NCI-H446 treated with DMSO at 0.1 percent for 48 hours (cell line): ENCODE measurements around the gene CCDC106.

Source experiments
- DNase-seq: peaks from one replicate; lab custom pipeline; 2025; lab: John Stamatoyannopoulos, UW

The CCDC106 gene

DNA sequence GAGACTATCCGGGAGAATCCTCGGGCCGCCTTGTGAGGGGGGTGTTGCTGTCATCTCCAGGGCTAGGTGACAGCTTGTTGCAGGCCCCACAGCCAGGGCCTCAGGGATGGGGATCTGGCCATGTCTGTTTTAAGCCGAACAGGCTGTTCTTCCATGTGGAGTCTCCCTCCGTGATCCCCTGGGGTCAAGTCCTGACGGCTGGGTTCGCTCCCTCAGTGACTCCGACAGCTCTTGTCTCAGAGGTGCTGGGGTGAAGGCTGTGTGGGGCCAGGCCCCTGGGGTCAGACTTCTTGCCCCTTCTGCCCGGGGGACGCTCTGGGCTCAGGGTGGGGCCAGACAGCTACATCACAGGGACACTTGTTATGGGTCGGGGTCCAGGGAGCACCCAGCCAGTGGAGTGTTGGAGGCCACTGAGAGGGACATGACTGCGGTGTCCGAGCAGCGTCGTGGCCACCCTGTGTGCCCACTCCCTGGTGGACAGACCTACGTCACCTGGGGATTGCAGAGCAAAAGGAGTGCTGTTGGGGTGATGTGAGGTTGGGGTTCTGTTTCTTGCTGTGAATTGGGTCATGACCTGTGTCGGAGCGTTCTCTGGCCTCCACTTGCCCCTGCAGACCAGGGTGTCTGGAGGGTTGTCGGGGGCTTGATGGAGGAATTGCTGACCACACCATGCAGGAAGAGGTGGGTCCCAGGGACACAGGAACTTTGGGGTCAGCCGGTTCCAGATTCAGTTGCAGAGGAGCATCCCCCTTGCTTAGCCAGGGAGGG, 48.5 kb downstream of the CCDC106 start:
- DNase-seq: no peak

DNA sequence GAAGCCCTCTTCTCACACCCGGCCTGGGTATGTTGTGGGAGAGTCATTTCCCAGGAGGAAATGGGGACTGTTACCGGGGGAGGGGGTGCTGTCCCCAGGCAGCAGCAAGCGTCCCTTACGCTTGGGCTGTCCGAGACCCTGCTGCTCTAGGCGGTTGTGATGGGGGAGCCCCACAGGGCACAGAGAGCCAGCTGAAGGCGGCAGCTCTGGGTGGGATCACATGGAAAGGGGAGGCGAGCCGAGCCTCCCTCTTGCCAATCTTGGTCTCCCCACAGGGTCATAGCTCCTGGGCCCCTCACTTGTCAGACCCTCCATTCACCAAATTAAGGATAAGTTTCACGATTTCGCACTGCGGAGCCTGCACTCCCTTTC, 49.0 kb downstream of the CCDC106 start:
- DNase-seq: no peak

DNA sequence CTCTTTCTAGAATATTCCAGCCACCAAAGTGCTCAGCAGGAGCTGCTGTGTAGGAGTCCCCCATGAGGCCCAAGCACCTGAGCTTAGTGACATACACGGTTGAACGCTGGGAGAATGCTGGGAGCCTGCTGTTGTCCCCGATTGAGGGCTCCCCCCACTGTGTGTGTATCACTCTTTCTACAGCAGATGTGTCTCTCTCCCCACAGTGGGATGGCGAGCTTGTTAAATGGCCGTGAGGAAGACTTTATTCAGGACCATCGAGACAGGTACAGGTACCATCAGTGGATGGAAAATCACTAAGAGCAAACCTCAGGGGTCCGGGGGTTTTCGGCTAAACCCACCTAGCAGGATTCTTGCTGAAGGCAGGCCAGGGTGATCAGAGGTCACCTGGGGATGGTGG, 49.7 kb downstream of the CCDC106 start:
- DNase-seq: no peak

DNA sequence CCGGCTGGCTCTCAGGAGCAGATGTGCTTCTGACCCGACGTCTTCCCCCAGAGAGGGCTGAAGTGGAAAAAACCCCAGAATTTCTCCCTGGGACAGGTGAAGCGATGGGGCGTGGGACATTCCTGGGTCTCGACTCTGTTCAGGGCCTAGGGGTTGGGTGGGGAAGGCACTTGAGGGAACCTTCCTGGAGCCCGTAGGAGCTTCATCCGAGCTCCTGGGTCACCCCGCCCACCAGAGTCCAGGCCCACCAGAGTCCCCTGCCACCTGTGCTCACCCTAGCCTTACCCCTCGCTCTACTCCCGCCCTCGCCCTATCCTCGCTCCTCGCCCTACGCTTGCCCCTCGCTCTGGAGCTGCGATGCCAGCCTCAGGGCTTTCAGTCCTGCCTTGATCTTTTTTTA, 50.2 kb downstream of the CCDC106 start:
- DNase-seq: no peak

DNA sequence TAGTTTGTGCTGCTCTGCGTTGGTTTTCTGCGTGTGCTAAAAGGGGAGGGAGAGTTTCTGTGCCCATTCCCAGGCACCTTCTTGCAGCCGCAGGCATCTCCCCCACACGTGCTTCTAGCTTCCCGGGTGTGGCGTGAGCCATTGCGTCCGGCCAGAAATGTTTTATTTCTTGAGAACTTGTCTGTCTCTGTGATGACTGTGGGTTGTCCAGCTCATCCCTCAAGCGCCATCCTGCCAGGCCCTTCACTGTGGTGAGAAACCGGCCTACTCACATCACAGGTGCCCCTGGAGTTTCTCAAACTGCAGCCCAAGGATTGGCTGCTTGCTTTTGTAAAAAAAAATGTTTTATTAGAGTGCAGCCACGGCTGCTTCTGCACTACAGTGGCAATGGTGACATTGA, 51.2 kb downstream of the CCDC106 start:
- DNase-seq: no peak

DNA sequence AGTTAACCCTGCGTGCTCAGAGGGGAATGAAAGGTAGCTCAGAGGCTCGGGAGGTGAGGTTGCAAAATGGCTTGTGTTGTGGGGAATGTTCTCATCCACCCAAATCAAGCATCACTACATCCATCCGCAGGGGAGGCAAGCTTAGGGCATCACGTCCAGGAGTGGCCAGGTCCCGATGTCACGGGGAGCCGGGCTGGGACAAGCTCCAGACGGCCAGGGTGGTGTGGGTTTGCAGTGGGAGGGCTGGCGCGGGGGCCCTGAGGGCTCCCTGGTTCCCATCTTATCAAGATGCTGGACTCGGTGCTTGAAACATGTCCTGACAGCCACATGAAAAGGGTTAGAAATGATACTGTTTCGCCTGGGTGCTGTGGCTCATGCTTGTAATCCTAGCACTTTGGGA, 52.8 kb downstream of the CCDC106 start:
- no peak for DNase-seq

DNA sequence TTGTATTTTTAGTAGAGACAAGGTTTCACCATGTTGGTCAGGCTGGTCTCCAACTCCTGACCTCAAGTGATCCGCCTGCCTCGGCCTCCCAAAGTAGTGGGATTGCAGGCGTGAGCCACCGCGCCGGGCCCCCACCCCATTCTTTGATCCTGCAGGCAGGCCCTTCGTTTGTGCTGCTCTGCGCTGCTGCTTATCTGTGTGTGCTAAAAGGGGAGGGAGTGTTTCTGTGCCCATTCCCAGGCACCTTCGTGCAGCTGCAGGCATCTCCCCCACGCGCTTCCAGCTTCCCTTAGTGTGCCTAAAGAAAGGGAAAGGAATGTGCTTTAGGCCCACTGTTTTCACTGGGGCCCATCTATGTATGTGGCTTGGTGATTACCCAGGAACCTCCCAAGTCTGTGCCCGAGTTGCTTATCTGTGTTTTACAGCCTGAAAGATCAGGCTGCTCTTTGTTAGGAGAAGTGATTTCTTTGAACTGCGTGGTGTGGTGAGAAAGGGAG, 54.2 kb downstream of the CCDC106 start:
- DNase-seq: no peak
